Caco-2 (cell line): ENCODE measurements around the gene LRP1. TPM values are rescaled to one million over a fixed set of nuclear protein-coding genes. Genes with fewer than 3 reads are reported as not detected.

Experiments
- BruUV-seq: library from RNA; stranded (reverse); fragments of 400-500 nt; replicated peaks from 2 replicates; lab custom pipeline; 2021; lab: Mats Ljungman, UMichigan
- CTCF ChIA-PET: fragments of 300-600 bp; sonication (Branson Sonifier 250); formaldehyde crosslinking; loops from one replicate; lab custom pipeline; 2022; ENCODE audit warnings: antibody characterized with exemption; lab: Charles Lee
- POLR2A ChIA-PET: fragments of 300-600 bp; sonication (Branson Sonifier 250); formaldehyde crosslinking; loops from one replicate; lab custom pipeline; 2022; ENCODE audit warnings: antibody characterized with exemption; lab: Charles Lee
- DNase-seq, 2 experiments: peaks; one replicate each; pipeline versions ENCODE4 v3.0.0 to v3.0.0-alpha.2; 2020 to 2022
- H3K27me3 ChIP-seq: replicated peaks from 2 replicates; pipeline ENCODE4 v1.6.0; 2011; ENCODE audit warnings: low read length; ENCODE audit not compliant: control insufficient read depth, insufficient read depth
- H3K36me3 ChIP-seq: 2 replicates; pipeline ENCODE4 v1.5.1; 2011; ENCODE audit warnings: low read length; ENCODE audit not compliant: control insufficient read depth, insufficient read depth
- H3K4me1 ChIP-seq: fragments of 250-450 bp; sonication (Bioruptor Pico); 2 replicates; pipeline ENCODE4 v1.5.1; 2020; ENCODE audit warnings: mild to moderate bottlenecking
- H3K4me3 ChIP-seq: 2 replicates; pipeline ENCODE4 v1.5.1; 2011; ENCODE audit warnings: low read depth, mild to moderate bottlenecking, control low read depth, low read length
- H3K9me3 ChIP-seq: fragments of 250-450 bp; sonication (Bioruptor Pico); 2 replicates; pipeline ENCODE4 v1.5.1; 2020; ENCODE audit warnings: mild to moderate bottlenecking, moderate library complexity
- H3K27ac Mint-ChIP-seq: one replicate; pipeline ENCODE4 v1.8.0; 2022; ENCODE audit warnings: mixed read lengths; ENCODE audit not compliant: unreplicated experiment
- H3K27me3 Mint-ChIP-seq: one replicate; pipeline ENCODE4 v1.8.0; 2022; ENCODE audit warnings: mixed read lengths; ENCODE audit not compliant: insufficient read depth, unreplicated experiment
- H3K36me3 Mint-ChIP-seq: one replicate; pipeline ENCODE4 v1.8.0; 2022; ENCODE audit warnings: mild to moderate bottlenecking, mixed read lengths; ENCODE audit not compliant: insufficient read depth, unreplicated experiment
- H3K4me1 Mint-ChIP-seq: one replicate; pipeline ENCODE4 v1.8.0; 2022; ENCODE audit warnings: low read depth, mixed read lengths; ENCODE audit not compliant: unreplicated experiment
- H3K4me3 Mint-ChIP-seq: one replicate; pipeline ENCODE4 v1.8.0; 2022; ENCODE audit warnings: mild to moderate bottlenecking, moderate library complexity, mixed read lengths; ENCODE audit not compliant: unreplicated experiment
- H3K9me3 Mint-ChIP-seq: one replicate; pipeline ENCODE4 v1.8.0; 2022; ENCODE audit warnings: mixed read lengths; ENCODE audit not compliant: unreplicated experiment
- intact Hi-C: fragments of 100-400 bp; cut with micrococcal nuclease; formaldehyde crosslinking; loops from one replicate; pipeline ENCODE4 v1.10.0; 2022; ENCODE audit not compliant: unreplicated experiment
- total RNA-seq: library from RNA; stranded (reverse); gene quantifications from 2 replicates; pipeline ENCODE4 v1.2.3, GENCODE V29; 2022
- TF ChIP-seq, protein P1 (sequence below), 2 experiments: fragments of 200-600 bp in 1 of 2; IDR thresholded peaks; 1 replicate in 1 of 2; 2 replicates in 1 of 2; pipeline versions ENCODE4 v1.5.1 to v1.8.0; 2011 to 2022; ENCODE audit warnings: antibody characterized with exemption in 1 of 2, control low read depth in 1 of 2, inconsistent platforms in 1 of 2, low read depth in 1 of 2, low read length in 1 of 2, mild to moderate bottlenecking in 1 of 2, moderate library complexity in 1 of 2; ENCODE audit not compliant: insufficient read depth in 1 of 2, severe bottlenecking in 1 of 2, unreplicated experiment in 1 of 2

LRP1 gene
- total RNA-seq, 1 experiment from 2014 or later: 111 TPM

GRCh38 chr12:57161491-57161890 is 33.2 kb downstream of the LRP1 start:
- no peaks in the 10 kb centered on the region for H3K9me3 ChIP-seq
- TF ChIP-seq, protein P1, sequence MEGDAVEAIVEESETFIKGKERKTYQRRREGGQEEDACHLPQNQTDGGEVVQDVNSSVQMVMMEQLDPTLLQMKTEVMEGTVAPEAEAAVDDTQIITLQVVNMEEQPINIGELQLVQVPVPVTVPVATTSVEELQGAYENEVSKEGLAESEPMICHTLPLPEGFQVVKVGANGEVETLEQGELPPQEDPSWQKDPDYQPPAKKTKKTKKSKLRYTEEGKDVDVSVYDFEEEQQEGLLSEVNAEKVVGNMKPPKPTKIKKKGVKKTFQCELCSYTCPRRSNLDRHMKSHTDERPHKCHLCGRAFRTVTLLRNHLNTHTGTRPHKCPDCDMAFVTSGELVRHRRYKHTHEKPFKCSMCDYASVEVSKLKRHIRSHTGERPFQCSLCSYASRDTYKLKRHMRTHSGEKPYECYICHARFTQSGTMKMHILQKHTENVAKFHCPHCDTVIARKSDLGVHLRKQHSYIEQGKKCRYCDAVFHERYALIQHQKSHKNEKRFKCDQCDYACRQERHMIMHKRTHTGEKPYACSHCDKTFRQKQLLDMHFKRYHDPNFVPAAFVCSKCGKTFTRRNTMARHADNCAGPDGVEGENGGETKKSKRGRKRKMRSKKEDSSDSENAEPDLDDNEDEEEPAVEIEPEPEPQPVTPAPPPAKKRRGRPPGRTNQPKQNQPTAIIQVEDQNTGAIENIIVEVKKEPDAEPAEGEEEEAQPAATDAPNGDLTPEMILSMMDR (IDR thresholded peaks at IDR 0.05; ENCODE audit: insufficient read depth in 1 of 2, low read depth in 1 of 2, low read length in 1 of 2, severe bottlenecking in 1 of 2, unreplicated experiment in 1 of 2): no peak
- Mint-ChIP-seq H3K9me3 (no peaks in the 10 kb centered on the region), H3K4me3 (no peak overlapping the region), H3K4me1 (no peaks in the 10 kb centered on the region), H3K27me3 (no peaks in the 10 kb centered on the region), H3K27ac (no peak overlapping the region), H3K36me3 (peaks cover 76% of the 10 kb centered on the region)
- ChIA-PET POLR2A (no interaction called here), CTCF (no interaction called here)
- no peaks in the 10 kb centered on the region for H3K27me3 ChIP-seq
- no TSS peak for BruUV-seq
- DNase-seq: no peak
- H3K36me3 ChIP-seq: peaks cover 5% of the 10 kb centered on the region
- intact Hi-C loops: no loop called here
- H3K4me1 ChIP-seq: no peaks in the 10 kb centered on the region
- H3K4me3 ChIP-seq: no peak overlapping the region

GRCh38 chr12:57162553-57163125 is 34.4 kb downstream of the LRP1 start:
- POLR2A ChIA-PET: no interaction called here
- Mint-ChIP-seq H3K27ac (no peak overlapping the region), H3K36me3 (peaks cover 67% of the 10 kb centered on the region)

GRCh38 chr12:57164454-57164853 is 36.2 kb downstream of the LRP1 start:
- H3K9me3 Mint-ChIP-seq: no peaks in the 10 kb centered on the region
- no peaks in the 10 kb centered on the region for H3K27me3 Mint-ChIP-seq
- H3K36me3 Mint-ChIP-seq: peaks cover 54% of the 10 kb centered on the region
- H3K4me1 Mint-ChIP-seq: no peaks in the 10 kb centered on the region
- DNase-seq: no peak
- intact Hi-C loops: no loop called here
- peaks cover 4% of the 10 kb centered on the region for H3K36me3 ChIP-seq
- ChIA-PET POLR2A (no interaction called here), CTCF (no interaction called here)
- H3K27me3 ChIP-seq: no peaks in the 10 kb centered on the region
- no peaks in the 10 kb centered on the region for H3K9me3 ChIP-seq
- no TSS peak for BruUV-seq
- no peak overlapping the region for H3K4me3 Mint-ChIP-seq
- H3K4me1 ChIP-seq: no peaks in the 10 kb centered on the region
- H3K4me3 ChIP-seq: no peak overlapping the region
- TF ChIP-seq, protein P1 (IDR thresholded peaks at IDR 0.05; ENCODE audit: insufficient read depth in 1 of 2, low read depth in 1 of 2, low read length in 1 of 2, severe bottlenecking in 1 of 2, unreplicated experiment in 1 of 2): no peak
- H3K27ac Mint-ChIP-seq: no peak overlapping the region

More at GRCh38 chr12:57162553-57163125, 34.4 kb downstream of the LRP1 start:
- no TSS peak for BruUV-seq
- no peaks in the 10 kb centered on the region for H3K9me3 Mint-ChIP-seq
- TF ChIP-seq, protein P1 (IDR thresholded peaks at IDR 0.05; ENCODE audit: insufficient read depth in 1 of 2, low read depth in 1 of 2, low read length in 1 of 2, severe bottlenecking in 1 of 2, unreplicated experiment in 1 of 2): no peak
- Histone ChIP-seq H3K4me1 (no peaks in the 10 kb centered on the region), H3K4me3 (no peak overlapping the region), H3K9me3 (no peaks in the 10 kb centered on the region), H3K36me3 (peaks cover 7% of the 10 kb centered on the region), H3K27me3 (no peaks in the 10 kb centered on the region)
- no peak for DNase-seq
- H3K4me1 Mint-ChIP-seq: no peaks in the 10 kb centered on the region
- intact Hi-C loops: no loop called here
- H3K27me3 Mint-ChIP-seq: no peaks in the 10 kb centered on the region
- CTCF ChIA-PET: no interaction called here
- no peak overlapping the region for H3K4me3 Mint-ChIP-seq
